HG03575 (cell line): ENCODE data around the gene RPRD1B.
"Not testable (repeated sequence)": the region's sequence is repeated elsewhere in the genome, so short reads cannot be mapped to it uniquely, and the experiment has no call there.

Experiments used
- ATAC-seq: cut with Tn5 transposase; IDR thresholded peaks from one replicate; pipeline ENCODE4 v1.9.1; 2021; ENCODE audit not compliant: unreplicated experiment, insufficient number of reproducible peaks, low FRiP score; ENCODE audit errors: extremely low read depth

The RPRD1B gene

GRCh38 chr20:38091441-38092216 is 58.1 kb downstream of the RPRD1B start:
- no peak for ATAC-seq

GRCh38 chr20:38092260-38092857 is 58.8 kb downstream of the RPRD1B start:
- ATAC-seq = no peak

- no peak for ATAC-seq
These were observed 59.4 kb downstream of the RPRD1B start for GRCh38 chr20:38092915-38093314.

GRCh38 chr20:38093641-38094077 is 60.1 kb downstream of the RPRD1B start:
- ATAC-seq = no peak

GRCh38 chr20:38094373-38094891 is 60.9 kb downstream of the RPRD1B start:
- ATAC-seq = no peak

- no peak for ATAC-seq
These were observed 61.6 kb downstream of the RPRD1B start for GRCh38 chr20:38095017-38095686.

- no peak for ATAC-seq
These were observed 65.4 kb downstream of the RPRD1B start for GRCh38 chr20:38098952-38099351.

GRCh38 chr20:38102206-38102605 is 68.7 kb downstream of the RPRD1B start:
- not testable (repeated sequence) for ATAC-seq

- ATAC-seq = no peak
These were observed 70.7 kb downstream of the RPRD1B start for GRCh38 chr20:38104285-38104684.

- no peak for ATAC-seq
These were observed 72.9 kb downstream of the RPRD1B start for GRCh38 chr20:38106461-38106860.

GRCh38 chr20:38107386-38107785 is 73.8 kb downstream of the RPRD1B start:
- not testable (repeated sequence) for ATAC-seq

- not testable (repeated sequence) for ATAC-seq
These were observed 74.4 kb downstream of the RPRD1B start for GRCh38 chr20:38107916-38108315.

GRCh38 chr20:38108438-38108985 is 75.0 kb downstream of the RPRD1B start:
- ATAC-seq = no peak

GRCh38 chr20:38108986-38109541 is 75.5 kb downstream of the RPRD1B start:
- ATAC-seq = no peak

- ATAC-seq = no peak
These were observed 76.3 kb downstream of the RPRD1B start for GRCh38 chr20:38109591-38110524.

- ATAC-seq = no peak
These were observed 77.1 kb downstream of the RPRD1B start for GRCh38 chr20:38110525-38111178.

GRCh38 chr20:38111366-38112232 is 78.1 kb downstream of the RPRD1B start:
- no peak for ATAC-seq
